Activated naive CD4-positive, alpha-beta T cell treated with anti-CD3 and anti-CD28 coated beads, Interleukin-2, amount 10 ng/mL, durations not matched to agents 7 days and 5 days (primary cell): Measurements from ENCODE around the gene OR1J4.
"Not testable (repeated sequence)": the region's sequence is repeated elsewhere in the genome, so short reads cannot be mapped to it uniquely, and the experiment has no call there.

Source experiments
- CTCF ChIA-PET: fragments of 350-600 bp; sonication (Branson Sonifier 250); formaldehyde crosslinking; loops from one replicate; lab custom pipeline; 2021; ENCODE audit warnings: antibody characterized with exemption; lab: Charles Lee
- DNase-seq: peaks from one replicate; pipeline ENCODE4 v3.0.0-alpha.2; 2020
- H3K27ac Mint-ChIP-seq: one replicate; pipeline ENCODE4 v1.8.0; 2021; ENCODE audit warnings: mild to moderate bottlenecking, moderate library complexity, mixed read lengths
- H3K27me3 Mint-ChIP-seq: one replicate; pipeline ENCODE4 v1.8.0; 2021; ENCODE audit warnings: mild to moderate bottlenecking, mixed read lengths
- H3K36me3 Mint-ChIP-seq: one replicate; pipeline ENCODE4 v1.8.0; 2021; ENCODE audit warnings: mixed read lengths
- H3K4me1 Mint-ChIP-seq: one replicate; pipeline ENCODE4 v1.8.0; 2021; ENCODE audit warnings: mixed read lengths
- H3K4me3 Mint-ChIP-seq: one replicate; pipeline ENCODE4 v1.8.0; 2021; ENCODE audit warnings: mild to moderate bottlenecking, moderate library complexity, mixed read lengths
- H3K9me3 Mint-ChIP-seq: one replicate; pipeline ENCODE4 v1.8.0; 2021; ENCODE audit warnings: mixed read lengths

The OR1J4 gene, protein sequence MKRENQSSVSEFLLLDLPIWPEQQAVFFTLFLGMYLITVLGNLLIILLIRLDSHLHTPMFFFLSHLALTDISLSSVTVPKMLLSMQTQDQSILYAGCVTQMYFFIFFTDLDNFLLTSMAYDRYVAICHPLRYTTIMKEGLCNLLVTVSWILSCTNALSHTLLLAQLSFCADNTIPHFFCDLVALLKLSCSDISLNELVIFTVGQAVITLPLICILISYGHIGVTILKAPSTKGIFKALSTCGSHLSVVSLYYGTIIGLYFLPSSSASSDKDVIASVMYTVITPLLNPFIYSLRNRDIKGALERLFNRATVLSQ

GRCh38 chr9:122518841-122519240 lies at the start of gene OR1J4:
Gene OR1J4, plus strand, starts transcription at chr9:122519141. Its CDS starts 0 bp downstream, at chr9:122519141.
- no peaks in the 10 kb centered on the region for H3K4me1 Mint-ChIP-seq
- no peak within 1 kb of the TSS for H3K27ac Mint-ChIP-seq
- H3K4me3 Mint-ChIP-seq, result no peak within 1 kb of the TSS
- no peaks in the 10 kb centered on the region for H3K27me3 Mint-ChIP-seq
- no peak for DNase-seq
- H3K36me3 Mint-ChIP-seq, result no peaks in the 10 kb centered on the region
- CTCF ChIA-PET, result no interaction called here
- no peaks in the 10 kb centered on the region for H3K9me3 Mint-ChIP-seq

DNA sequence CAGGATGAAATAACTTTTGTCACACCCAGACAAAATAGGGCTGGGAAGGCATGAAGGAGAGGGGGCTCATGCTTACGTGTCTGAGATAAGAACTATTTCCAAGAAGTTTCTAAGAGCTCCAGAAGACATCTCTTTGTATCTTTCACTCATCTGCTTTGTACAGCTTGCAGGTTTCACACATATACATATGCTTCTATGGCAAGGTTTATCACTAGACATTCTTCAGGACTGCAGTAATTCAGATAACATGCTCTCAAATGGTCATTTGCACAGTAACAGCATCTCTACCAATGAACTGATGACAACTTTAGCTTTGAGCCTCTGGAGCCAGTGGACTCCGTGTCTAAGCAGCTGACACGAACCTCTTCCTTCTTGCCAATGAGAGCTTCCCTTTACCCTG lies 44.4 kb upstream of the OR1J4 start:
- Mint-ChIP-seq H3K9me3 (no peaks in the 10 kb centered on the region), H3K27me3 (peaks cover 11% of the 10 kb centered on the region), H3K4me3 (no peak overlapping the region), H3K27ac (no peak overlapping the region), H3K4me1 (no peaks in the 10 kb centered on the region), H3K36me3 (no peaks in the 10 kb centered on the region)
- CTCF ChIA-PET, result interaction anchor here (0.7 to 1.4 kb wide), 4 partner anchors 10 to 1671 kb away, joined by 3 read pairs; no protein-coding TSS in a partner anchor
- DNase-seq, result no peak

GRCh38 chr9:122475717-122476116 lies 43.2 kb upstream of the OR1J4 start:
- CTCF ChIA-PET, result interaction anchor here (0.6 kb wide), 1 partner anchor 23 kb away, joined by 3 read pairs; no protein-coding TSS in a partner anchor
- Mint-ChIP-seq H3K9me3 (no peaks in the 10 kb centered on the region), H3K27ac (no peak overlapping the region), H3K4me1 (no peaks in the 10 kb centered on the region), H3K36me3 (no peaks in the 10 kb centered on the region), H3K4me3 (no peak overlapping the region), H3K27me3 (peaks cover 4% of the 10 kb centered on the region)
- DNase-seq, result no peak

DNA sequence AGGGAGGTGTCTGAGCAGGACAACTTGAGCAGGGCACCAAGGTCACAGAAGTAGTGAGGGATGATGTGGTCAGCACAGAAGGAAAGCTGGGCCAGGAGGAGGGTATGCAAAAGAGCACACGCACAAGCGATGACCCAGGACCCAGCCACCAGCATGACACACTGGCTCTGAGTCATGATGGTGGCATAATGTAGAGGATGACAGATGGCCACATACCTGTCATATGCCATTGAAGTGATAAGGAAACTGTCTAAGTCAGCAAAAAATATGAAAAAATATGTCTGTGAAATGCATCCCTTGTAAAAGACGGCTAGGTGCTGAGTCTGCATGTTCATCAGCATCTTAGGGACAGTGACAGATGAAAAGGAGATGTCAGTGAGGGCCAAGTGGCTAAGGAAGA lies 41.6 kb upstream of the OR1J4 start:
- DNase-seq, result no peak
- Mint-ChIP-seq H3K27me3 (peaks cover 4% of the 10 kb centered on the region), H3K9me3 (no peaks in the 10 kb centered on the region), H3K36me3 (no peaks in the 10 kb centered on the region), H3K27ac (no peak overlapping the region), H3K4me3 (no peak overlapping the region), H3K4me1 (no peaks in the 10 kb centered on the region)
- CTCF ChIA-PET, result no interaction called here

- Mint-ChIP-seq H3K27ac (no peak within 1 kb of the TSS), H3K4me3 (no peak within 1 kb of the TSS), H3K27me3 (peaks cover 4% of the 10 kb centered on the region), H3K36me3 (no peaks in the 10 kb centered on the region), H3K9me3 (no peaks in the 10 kb centered on the region), H3K4me1 (no peaks in the 10 kb centered on the region)
- no peak for DNase-seq
- CTCF ChIA-PET, result no interaction called here
Measured at GRCh38 chr9:122477826-122478225, 41.1 kb upstream of the OR1J4 start, which contains the start of gene OR1J1. Gene OR1J1, minus strand, starts transcription at chr9:122477926. Its CDS starts 0 bp downstream, at chr9:122477926.

DNA sequence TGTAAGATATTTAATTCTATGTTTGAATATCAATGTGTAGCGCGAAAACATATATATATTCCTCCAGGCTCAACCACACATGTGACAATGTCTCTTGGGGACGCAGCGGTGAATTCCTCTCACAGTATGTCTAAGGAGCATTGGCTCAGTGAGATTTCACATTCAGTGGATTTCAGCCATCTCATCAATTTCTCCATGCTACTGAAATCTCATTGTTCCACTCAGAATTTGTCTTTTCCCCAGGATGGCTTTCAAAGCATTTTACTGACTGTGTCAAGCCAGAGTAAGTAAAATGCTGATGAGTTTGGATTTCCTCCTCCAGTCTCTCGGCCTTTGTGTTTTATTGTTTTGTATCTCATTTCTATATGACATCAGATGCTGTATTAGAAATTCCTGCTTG lies 39.9 kb upstream of the OR1J4 start:
- no peak for DNase-seq
- H3K27me3 Mint-ChIP-seq, result peaks cover 4% of the 10 kb centered on the region
- no peaks in the 10 kb centered on the region for H3K4me1 Mint-ChIP-seq
- H3K4me3 Mint-ChIP-seq, result no peak overlapping the region
- H3K36me3 Mint-ChIP-seq, result no peaks in the 10 kb centered on the region
- H3K9me3 Mint-ChIP-seq, result no peaks in the 10 kb centered on the region
- CTCF ChIA-PET, result no interaction called here
- no peak overlapping the region for H3K27ac Mint-ChIP-seq

- DNase-seq, result peak; percentile 36
- no peaks in the 10 kb centered on the region for H3K4me1 Mint-ChIP-seq
- no peak overlapping the region for H3K4me3 Mint-ChIP-seq
- no peaks in the 10 kb centered on the region for H3K9me3 Mint-ChIP-seq
- no peak overlapping the region for H3K27ac Mint-ChIP-seq
- CTCF ChIA-PET, result interaction anchor here (0.6 to 2.6 kb wide), 18 partner anchors 8 to 851 kb away, joined by 3 to 14 read pairs (median 4); no protein-coding TSS in a partner anchor
- peaks cover 29% of the 10 kb centered on the region for H3K27me3 Mint-ChIP-seq
- no peaks in the 10 kb centered on the region for H3K36me3 Mint-ChIP-seq
Measured at GRCh38 chr9:122498883-122499288, 20.1 kb upstream of the OR1J4 start.

DNA sequence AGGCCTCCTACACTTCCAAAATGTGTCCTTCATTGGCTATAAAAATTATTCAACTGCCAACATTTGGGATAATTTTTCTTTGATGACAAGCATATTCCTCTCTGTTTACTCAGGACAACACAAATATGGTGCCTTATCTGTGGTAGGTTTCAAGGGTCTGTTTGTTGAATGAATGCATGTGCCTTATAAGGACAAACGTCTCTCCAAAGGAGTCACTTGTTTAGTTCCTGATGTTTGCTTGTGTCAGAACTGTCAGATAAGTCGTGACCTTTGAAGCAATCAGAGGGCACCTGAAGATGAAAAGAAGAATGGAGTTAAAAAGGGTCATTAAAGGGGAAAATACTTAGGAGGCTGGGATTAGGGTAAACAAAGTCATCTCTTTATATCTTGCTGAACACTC lies 12.0 kb upstream of the OR1J4 start:
- Mint-ChIP-seq H3K27ac (no peak overlapping the region), H3K4me1 (no peaks in the 10 kb centered on the region), H3K9me3 (no peaks in the 10 kb centered on the region), H3K4me3 (no peak overlapping the region), H3K36me3 (no peaks in the 10 kb centered on the region), H3K27me3 (peaks cover 11% of the 10 kb centered on the region)
- no peak for DNase-seq
- CTCF ChIA-PET, result no interaction called here

DNA sequence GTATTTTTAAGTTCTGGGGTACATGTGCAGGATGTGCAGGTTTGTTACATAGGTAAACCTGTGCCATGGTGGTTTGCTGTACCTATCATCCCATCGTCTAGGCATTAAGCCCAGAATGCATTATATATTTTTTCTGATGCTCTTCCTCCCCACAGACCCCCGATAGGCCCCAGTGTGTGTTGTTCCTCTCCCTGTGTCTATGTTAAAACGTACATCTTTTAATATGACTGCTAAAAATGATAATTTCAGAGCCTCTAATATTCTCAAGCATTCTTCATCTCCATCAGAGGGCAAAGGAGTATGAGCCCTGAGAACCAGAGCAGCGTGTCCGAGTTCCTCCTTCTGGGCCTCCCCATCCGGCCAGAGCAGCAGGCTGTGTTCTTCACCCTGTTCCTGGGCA lies 8.4 kb upstream of the OR1J4 start, which contains the start of gene OR1J2:
Gene OR1J2, plus strand, starts transcription at position 301 of the 400 bp plus-strand sequence. Its CDS starts 0 bp downstream, at position 301.
- Mint-ChIP-seq H3K27ac (no peak within 1 kb of the TSS), H3K27me3 (peaks cover 11% of the 10 kb centered on the region), H3K4me3 (no peak within 1 kb of the TSS), H3K4me1 (no peaks in the 10 kb centered on the region), H3K9me3 (no peaks in the 10 kb centered on the region), H3K36me3 (no peaks in the 10 kb centered on the region)
- DNase-seq, result no peak
- CTCF ChIA-PET, result no interaction called here

GRCh38 chr9:122518226-122518625 lies 715 bp upstream of the OR1J4 start:
- CTCF ChIA-PET, result no interaction called here
- H3K36me3 Mint-ChIP-seq, result no peaks in the 10 kb centered on the region
- no peak overlapping the region for H3K27ac Mint-ChIP-seq
- H3K4me3 Mint-ChIP-seq, result no peak overlapping the region
- H3K4me1 Mint-ChIP-seq, result no peaks in the 10 kb centered on the region
- no peak for DNase-seq
- H3K27me3 Mint-ChIP-seq, result no peaks in the 10 kb centered on the region
- no peaks in the 10 kb centered on the region for H3K9me3 Mint-ChIP-seq

DNA sequence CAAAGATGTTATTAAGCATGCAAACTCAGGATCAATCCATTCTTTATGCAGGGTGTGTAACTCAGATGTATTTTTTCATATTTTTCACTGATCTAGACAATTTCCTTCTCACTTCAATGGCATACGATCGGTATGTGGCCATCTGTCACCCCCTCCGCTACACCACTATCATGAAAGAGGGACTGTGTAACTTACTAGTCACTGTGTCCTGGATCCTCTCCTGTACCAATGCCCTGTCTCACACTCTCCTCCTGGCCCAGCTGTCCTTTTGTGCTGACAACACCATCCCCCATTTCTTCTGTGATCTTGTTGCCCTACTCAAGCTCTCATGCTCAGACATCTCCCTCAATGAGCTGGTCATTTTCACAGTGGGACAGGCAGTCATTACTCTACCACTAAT lies 435 bp downstream of the OR1J4 start:
- H3K27me3 Mint-ChIP-seq, result no peaks in the 10 kb centered on the region
- DNase-seq, result no peak
- no peak overlapping the region for H3K27ac Mint-ChIP-seq
- H3K9me3 Mint-ChIP-seq, result no peaks in the 10 kb centered on the region
- H3K4me3 Mint-ChIP-seq, result no peak overlapping the region
- H3K4me1 Mint-ChIP-seq, result no peaks in the 10 kb centered on the region
- CTCF ChIA-PET, result no interaction called here
- no peaks in the 10 kb centered on the region for H3K36me3 Mint-ChIP-seq

GRCh38 chr9:122526602-122527001 lies 7.7 kb downstream of the OR1J4 start:
- Mint-ChIP-seq H3K36me3 (no peaks in the 10 kb centered on the region), H3K9me3 (no peaks in the 10 kb centered on the region), H3K27me3 (peaks cover 8% of the 10 kb centered on the region), H3K4me1 (no peaks in the 10 kb centered on the region), H3K27ac (no peak overlapping the region), H3K4me3 (no peak overlapping the region)
- CTCF ChIA-PET, result no interaction called here
- DNase-seq, result no peak

- no peaks in the 10 kb centered on the region for H3K4me1 Mint-ChIP-seq
- no peaks in the 10 kb centered on the region for H3K36me3 Mint-ChIP-seq
- DNase-seq, result no peak
- no peaks in the 10 kb centered on the region for H3K9me3 Mint-ChIP-seq
- H3K27ac Mint-ChIP-seq, result no peak within 1 kb of the TSS
- H3K27me3 Mint-ChIP-seq, result peaks cover 8% of the 10 kb centered on the region
- CTCF ChIA-PET, result no interaction called here
- no peak within 1 kb of the TSS for H3K4me3 Mint-ChIP-seq
Measured at GRCh38 chr9:122527193-122527592, 8.3 kb downstream of the OR1J4 start, which contains the start of gene OR1N1. Gene OR1N1, minus strand, starts transcription at chr9:122527293. Its CDS starts 0 bp downstream, at chr9:122527293.

GRCh38 chr9:122531157-122531556 lies 12.2 kb downstream of the OR1J4 start:
- H3K9me3 Mint-ChIP-seq, CTCF ChIA-PET, H3K36me3 Mint-ChIP-seq, H3K4me1 Mint-ChIP-seq, H3K27me3 Mint-ChIP-seq, DNase-seq, H3K4me3 Mint-ChIP-seq, H3K27ac Mint-ChIP-seq: not testable (repeated sequence)

GRCh38 chr9:122536134-122536533 lies 17.2 kb downstream of the OR1J4 start:
- no peak overlapping the region for H3K27ac Mint-ChIP-seq
- H3K4me3 Mint-ChIP-seq, result no peak overlapping the region
- H3K27me3 Mint-ChIP-seq, result no peaks in the 10 kb centered on the region
- peaks cover 2% of the 10 kb centered on the region for H3K9me3 Mint-ChIP-seq
- H3K4me1 Mint-ChIP-seq, result no peaks in the 10 kb centered on the region
- DNase-seq, result no peak
- CTCF ChIA-PET, result no interaction called here
- no peaks in the 10 kb centered on the region for H3K36me3 Mint-ChIP-seq
